ENCODE measurements around the gene BAZ2B. TPM values are rescaled to one million over a fixed set of nuclear protein-coding genes. Genes with fewer than 3 reads are reported as not detected.

Gene BAZ2B
- total and polyA plus RNA-seq, 9 of the 15 experiments (the other 6 are each of a cell fraction or from before 2014, with no cell fraction given) = 7.5 to 38.6 (median 19.8) TPM

DNA sequence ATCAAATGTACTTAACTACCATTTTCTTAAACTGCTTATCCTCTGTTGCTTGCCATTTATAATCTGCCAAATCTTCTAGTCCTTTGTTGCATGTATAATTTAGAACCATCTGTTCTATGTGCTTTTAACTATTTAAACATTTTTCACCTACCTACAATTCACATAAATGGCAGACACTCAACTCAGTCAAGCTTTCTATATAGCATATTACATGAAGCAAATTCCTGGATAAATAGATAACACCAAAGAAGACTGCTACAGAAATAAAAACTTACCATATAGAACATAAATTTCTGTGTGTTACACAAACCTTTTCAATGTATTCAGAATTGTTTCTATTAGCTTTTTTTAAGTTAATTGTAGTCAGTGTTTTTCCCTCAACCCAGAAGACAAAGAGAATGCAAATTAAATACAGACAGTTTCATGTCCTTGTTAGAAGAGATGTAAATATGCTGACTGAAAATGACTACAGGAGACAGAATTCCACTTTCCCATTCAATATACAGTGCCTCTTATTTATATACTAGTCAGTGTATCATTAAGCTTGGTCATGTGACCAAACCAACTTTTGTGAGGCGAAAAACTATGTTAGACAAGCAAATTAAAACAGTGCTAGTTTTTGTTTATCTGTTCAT is 2.6 kb downstream of the BAZ2B start (continued):
- TF ChIP-seq JUND (IDR thresholded peaks at IDR 0.05; ENCODE audit: borderline replicate concordance, low read depth, low read length) (no peak), JUND (tag; IDR thresholded peaks at IDR 0.05; ENCODE audit: borderline replicate concordance, low read depth, low read length) (no peak), EGR1 (conservative IDR thresholded peaks at IDR 0.05) (no peak), BHLHE40 (IDR thresholded peaks at IDR 0.05; ENCODE audit: low read length) (0 out of 2 replicates have a peak, but pooled peaks have one; percentile 6), C11orf30 (IDR thresholded peaks at IDR 0.05; ENCODE audit: low read depth) (no peak), CC2D1A (IDR thresholded peaks at IDR 0.05) (no peak), ZNF175 (CRISPR knock-in tag; IDR thresholded peaks at IDR 0.05; ENCODE audit: low read depth) (no peak), YBX1 (IDR thresholded peaks at IDR 0.05) (no peak), CHCHD3 (CRISPR knock-in tag; IDR thresholded peaks at IDR 0.05) (no peak), ZNF324 (CRISPR knock-in tag; IDR thresholded peaks at IDR 0.05) (no peak), ZNF224 (CRISPR knock-in tag; IDR thresholded peaks at IDR 0.05) (no peak), ZNF124 (CRISPR knock-in tag; IDR thresholded peaks at IDR 0.05) (no peak), RBFOX2 (IDR thresholded peaks at IDR 0.05; ENCODE audit: low read depth, low read length) (no peak), TCFL5 (CRISPR knock-in tag; conservative IDR thresholded peaks at IDR 0.05) (no peak), GATAD2B (IDR thresholded peaks at IDR 0.05; ENCODE audit: borderline replicate concordance) (no peak), FOXA1 (IDR thresholded peaks at IDR 0.05; ENCODE audit: borderline replicate concordance) (no peak), SP1 (CRISPR knock-in tag; IDR thresholded peaks at IDR 0.05) (no peak)
- TF ChIP-seq, protein P1, sequence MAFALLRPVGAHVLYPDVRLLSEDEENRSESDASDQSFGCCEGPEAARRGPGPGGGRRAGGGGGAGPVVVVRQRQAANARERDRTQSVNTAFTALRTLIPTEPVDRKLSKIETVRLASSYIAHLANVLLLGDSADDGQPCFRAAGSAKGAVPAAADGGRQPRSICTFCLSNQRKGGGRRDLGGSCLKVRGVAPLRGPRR (CRISPR knock-in tag; IDR thresholded peaks at IDR 0.05) = no peak
- TF ChIP-seq, protein P2, sequence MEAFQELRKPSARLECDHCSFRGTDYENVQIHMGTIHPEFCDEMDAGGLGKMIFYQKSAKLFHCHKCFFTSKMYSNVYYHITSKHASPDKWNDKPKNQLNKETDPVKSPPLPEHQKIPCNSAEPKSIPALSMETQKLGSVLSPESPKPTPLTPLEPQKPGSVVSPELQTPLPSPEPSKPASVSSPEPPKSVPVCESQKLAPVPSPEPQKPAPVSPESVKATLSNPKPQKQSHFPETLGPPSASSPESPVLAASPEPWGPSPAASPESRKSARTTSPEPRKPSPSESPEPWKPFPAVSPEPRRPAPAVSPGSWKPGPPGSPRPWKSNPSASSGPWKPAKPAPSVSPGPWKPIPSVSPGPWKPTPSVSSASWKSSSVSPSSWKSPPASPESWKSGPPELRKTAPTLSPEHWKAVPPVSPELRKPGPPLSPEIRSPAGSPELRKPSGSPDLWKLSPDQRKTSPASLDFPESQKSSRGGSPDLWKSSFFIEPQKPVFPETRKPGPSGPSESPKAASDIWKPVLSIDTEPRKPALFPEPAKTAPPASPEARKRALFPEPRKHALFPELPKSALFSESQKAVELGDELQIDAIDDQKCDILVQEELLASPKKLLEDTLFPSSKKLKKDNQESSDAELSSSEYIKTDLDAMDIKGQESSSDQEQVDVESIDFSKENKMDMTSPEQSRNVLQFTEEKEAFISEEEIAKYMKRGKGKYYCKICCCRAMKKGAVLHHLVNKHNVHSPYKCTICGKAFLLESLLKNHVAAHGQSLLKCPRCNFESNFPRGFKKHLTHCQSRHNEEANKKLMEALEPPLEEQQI (IDR thresholded peaks at IDR 0.05) = no peak
- TF ChIP-seq, protein P3, sequence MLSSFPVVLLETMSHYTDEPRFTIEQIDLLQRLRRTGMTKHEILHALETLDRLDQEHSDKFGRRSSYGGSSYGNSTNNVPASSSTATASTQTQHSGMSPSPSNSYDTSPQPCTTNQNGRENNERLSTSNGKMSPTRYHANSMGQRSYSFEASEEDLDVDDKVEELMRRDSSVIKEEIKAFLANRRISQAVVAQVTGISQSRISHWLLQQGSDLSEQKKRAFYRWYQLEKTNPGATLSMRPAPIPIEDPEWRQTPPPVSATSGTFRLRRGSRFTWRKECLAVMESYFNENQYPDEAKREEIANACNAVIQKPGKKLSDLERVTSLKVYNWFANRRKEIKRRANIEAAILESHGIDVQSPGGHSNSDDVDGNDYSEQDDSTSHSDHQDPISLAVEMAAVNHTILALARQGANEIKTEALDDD (IDR thresholded peaks at IDR 0.05) = no peak
- TF ChIP-seq, protein P4, sequence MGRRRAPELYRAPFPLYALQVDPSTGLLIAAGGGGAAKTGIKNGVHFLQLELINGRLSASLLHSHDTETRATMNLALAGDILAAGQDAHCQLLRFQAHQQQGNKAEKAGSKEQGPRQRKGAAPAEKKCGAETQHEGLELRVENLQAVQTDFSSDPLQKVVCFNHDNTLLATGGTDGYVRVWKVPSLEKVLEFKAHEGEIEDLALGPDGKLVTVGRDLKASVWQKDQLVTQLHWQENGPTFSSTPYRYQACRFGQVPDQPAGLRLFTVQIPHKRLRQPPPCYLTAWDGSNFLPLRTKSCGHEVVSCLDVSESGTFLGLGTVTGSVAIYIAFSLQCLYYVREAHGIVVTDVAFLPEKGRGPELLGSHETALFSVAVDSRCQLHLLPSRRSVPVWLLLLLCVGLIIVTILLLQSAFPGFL (CRISPR knock-in tag; IDR thresholded peaks at IDR 0.05) = no peak
- TF ChIP-seq, protein P5, sequence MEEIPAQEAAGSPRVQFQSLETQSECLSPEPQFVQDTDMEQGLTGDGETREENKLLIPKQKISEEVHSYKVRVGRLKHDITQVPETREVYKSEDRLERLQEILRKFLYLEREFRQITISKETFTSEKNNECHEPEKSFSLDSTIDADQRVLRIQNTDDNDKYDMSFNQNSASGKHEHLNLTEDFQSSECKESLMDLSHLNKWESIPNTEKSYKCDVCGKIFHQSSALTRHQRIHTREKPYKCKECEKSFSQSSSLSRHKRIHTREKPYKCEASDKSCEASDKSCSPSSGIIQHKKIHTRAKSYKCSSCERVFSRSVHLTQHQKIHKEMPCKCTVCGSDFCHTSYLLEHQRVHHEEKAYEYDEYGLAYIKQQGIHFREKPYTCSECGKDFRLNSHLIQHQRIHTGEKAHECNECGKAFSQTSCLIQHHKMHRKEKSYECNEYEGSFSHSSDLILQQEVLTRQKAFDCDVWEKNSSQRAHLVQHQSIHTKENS (CRISPR knock-in tag; IDR thresholded peaks at IDR 0.05) = no peak
- TF ChIP-seq, protein P6, sequence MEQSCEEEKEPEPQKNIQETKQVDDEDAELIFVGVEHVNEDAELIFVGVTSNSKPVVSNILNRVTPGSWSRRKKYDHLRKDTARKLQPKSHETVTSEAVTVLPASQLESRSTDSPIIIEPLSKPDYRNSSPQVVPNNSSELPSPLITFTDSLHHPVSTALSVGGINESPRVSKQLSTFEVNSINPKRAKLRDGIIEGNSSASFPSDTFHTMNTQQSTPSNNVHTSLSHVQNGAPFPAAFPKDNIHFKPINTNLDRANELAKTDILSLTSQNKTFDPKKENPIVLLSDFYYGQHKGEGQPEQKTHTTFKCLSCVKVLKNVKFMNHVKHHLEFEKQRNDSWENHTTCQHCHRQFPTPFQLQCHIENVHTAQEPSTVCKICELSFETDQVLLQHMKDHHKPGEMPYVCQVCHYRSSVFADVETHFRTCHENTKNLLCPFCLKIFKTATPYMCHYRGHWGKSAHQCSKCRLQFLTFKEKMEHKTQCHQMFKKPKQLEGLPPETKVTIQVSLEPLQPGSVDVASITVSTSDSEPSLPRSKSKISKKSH (CRISPR knock-in tag; IDR thresholded peaks at IDR 0.05) = no peak

Measured in K562 (cell line).